ENCODE results near the gene ZBTB14. TPM values are rescaled to one million over a fixed set of nuclear protein-coding genes. Genes with fewer than 3 reads are reported as not detected.

The ZBTB14 gene
- total RNA-seq, 1 experiment from 2014 or later = 15.5 TPM

DNA sequence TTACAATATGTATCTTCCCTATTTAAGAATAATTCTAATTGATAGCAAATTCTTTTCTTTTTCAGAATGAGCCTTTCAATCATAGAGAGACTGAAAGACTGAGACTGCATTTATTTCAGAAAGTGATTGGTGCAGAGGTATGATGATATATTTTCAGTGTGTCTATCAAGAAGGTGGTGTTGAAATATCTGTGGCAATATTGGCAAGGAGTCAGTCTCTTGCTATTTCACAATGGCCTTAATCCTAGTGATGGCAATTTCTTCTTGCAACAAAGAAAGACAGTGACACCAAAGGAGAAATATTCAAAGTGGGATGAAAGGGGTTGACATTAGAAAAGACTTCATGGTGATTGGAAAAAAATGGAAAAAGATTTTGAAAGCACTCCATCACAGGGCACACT, 21.7 kb upstream of the ZBTB14 start:
- Histone ChIP-seq H2BK15ac (ENCODE audit: low read depth, low read length) (no peak overlapping the region), H3K14ac (ENCODE audit: insufficient read depth, low read length) (no peak overlapping the region), H2BK20ac (ENCODE audit: low read depth, low read length, poor library complexity, severe bottlenecking) (no peak overlapping the region), H3K27ac (ENCODE audit: insufficient read length, low read depth, low read length) (no peak overlapping the region), H3K4ac (ENCODE audit: low read depth, low read length) (no peak overlapping the region), H2BK120ac (ENCODE audit: low read depth, low read length, poor library complexity, severe bottlenecking) (no peak overlapping the region), H2BK12ac (ENCODE audit: insufficient read length, low read depth, low read length) (no peak overlapping the region), H3K79me1 (ENCODE audit: insufficient read depth, low read depth, low read length, poor library complexity, severe bottlenecking) (no peaks in the 10 kb centered on the region), H3T11ph (ENCODE audit: low read length) (no peak overlapping the region), H4K8ac (replicated peaks; ENCODE audit: insufficient read length, low read depth, low read length) (no peak overlapping the region), H2BK5ac (ENCODE audit: insufficient read length, low read length) (no peak overlapping the region), H3K27me3 (ENCODE audit: insufficient read depth, low read length) (no peaks in the 10 kb centered on the region), H3K18ac (ENCODE audit: insufficient read length, low read depth, low read length) (no peak overlapping the region), H3K9ac (ENCODE audit: extremely low read depth, insufficient read length, low read length) (no peak overlapping the region), H2AK5ac (ENCODE audit: insufficient read length, low read length) (no peak overlapping the region), H3K56ac (ENCODE audit: insufficient read length, low read depth, low read length) (no peak overlapping the region), H2AFZ (ENCODE audit: low read length) (no peak overlapping the region), H4K20me1 (ENCODE audit: control insufficient read depth, insufficient read depth, insufficient read length) (no peaks in the 10 kb centered on the region), H3K9me3 (ENCODE audit: control insufficient read depth, low read depth, low read length) (no peaks in the 10 kb centered on the region), H4K5ac (ENCODE audit: insufficient read length, low read depth, low read length) (no peak overlapping the region), H3K4me1 (ENCODE audit: insufficient read depth, low read length) (no peaks in the 10 kb centered on the region), H3K4me2 (ENCODE audit: insufficient read depth, insufficient read length, low read length) (no peak overlapping the region), H4K91ac (ENCODE audit: insufficient read length, low read depth, low read length) (no peak overlapping the region), H3K23ac (ENCODE audit: insufficient read length, low read depth, low read length) (no peak overlapping the region), H3K79me2 (ENCODE audit: insufficient read depth, low read length) (no peaks in the 10 kb centered on the region), H3K23me2 (ENCODE audit: insufficient read length, low read depth, low read length, poor library complexity, severe bottlenecking) (no peaks in the 10 kb centered on the region)
- Mint-ChIP-seq H3K36me3 (ENCODE audit: insufficient read depth in 1 of 3, low read depth in 3 of 3) (no peaks in the 10 kb centered on the region), H3K9me3 (no peaks in the 10 kb centered on the region), H3K27ac (no peak overlapping the region), H3K4me1 (peaks cover 4% of the 10 kb centered on the region in 2 experiments; a peak in 3 of 4 replicates), H3K27me3 (ENCODE audit: low read depth) (no peaks in the 10 kb centered on the region), H3K4me3 (no peak overlapping the region)
- DNase-seq = no peak
- TF ChIP-seq, protein P1, sequence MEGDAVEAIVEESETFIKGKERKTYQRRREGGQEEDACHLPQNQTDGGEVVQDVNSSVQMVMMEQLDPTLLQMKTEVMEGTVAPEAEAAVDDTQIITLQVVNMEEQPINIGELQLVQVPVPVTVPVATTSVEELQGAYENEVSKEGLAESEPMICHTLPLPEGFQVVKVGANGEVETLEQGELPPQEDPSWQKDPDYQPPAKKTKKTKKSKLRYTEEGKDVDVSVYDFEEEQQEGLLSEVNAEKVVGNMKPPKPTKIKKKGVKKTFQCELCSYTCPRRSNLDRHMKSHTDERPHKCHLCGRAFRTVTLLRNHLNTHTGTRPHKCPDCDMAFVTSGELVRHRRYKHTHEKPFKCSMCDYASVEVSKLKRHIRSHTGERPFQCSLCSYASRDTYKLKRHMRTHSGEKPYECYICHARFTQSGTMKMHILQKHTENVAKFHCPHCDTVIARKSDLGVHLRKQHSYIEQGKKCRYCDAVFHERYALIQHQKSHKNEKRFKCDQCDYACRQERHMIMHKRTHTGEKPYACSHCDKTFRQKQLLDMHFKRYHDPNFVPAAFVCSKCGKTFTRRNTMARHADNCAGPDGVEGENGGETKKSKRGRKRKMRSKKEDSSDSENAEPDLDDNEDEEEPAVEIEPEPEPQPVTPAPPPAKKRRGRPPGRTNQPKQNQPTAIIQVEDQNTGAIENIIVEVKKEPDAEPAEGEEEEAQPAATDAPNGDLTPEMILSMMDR (conservative IDR thresholded peaks at IDR 0.05) = no peak
